Cerebellar nuclear complex (tissue), 1 donor: ENCODE data around the gene ASCC1.
"Not testable (repeated sequence)": the region's sequence is repeated elsewhere in the genome, so short reads cannot be mapped to it uniquely, and the experiment has no call there.

Experiments used
- DNase-seq, 2 experiments: peaks; one replicate each; lab custom pipeline; 2025; lab: John Stamatoyannopoulos, UW

The ASCC1 gene

DNA sequence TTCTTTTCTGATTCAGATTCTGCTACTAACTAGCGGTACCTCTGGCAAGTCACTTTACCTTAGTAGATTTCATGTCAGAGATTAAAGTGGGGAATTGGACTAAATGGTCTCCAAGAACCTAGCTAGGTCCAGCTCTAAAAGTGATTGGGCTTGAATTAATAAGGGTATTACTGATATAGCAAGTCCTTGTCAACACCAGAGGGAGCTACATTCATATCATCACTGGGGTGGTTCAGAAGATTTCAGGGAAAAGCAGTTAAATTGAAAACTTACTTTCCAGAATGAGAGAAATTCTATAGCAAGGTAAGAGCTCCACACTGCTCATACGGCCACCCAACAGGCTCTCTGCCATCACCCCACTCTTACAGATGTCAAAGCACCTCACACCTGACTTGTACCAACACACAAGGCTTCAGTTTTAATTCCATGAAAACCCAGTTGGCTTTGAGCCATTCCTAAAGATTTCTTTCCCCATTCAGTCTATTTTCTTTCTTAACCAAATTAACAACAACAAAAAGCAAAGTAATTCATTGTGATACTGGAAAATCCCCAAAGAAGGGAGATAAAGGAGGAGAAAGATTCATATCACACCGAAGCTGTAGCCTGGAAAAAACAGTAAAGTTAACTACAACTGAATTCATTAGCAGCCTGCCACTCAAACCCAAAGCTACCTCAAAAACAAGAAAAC, 89.7 kb downstream of the ASCC1 start:
- no peak for DNase-seq

DNA sequence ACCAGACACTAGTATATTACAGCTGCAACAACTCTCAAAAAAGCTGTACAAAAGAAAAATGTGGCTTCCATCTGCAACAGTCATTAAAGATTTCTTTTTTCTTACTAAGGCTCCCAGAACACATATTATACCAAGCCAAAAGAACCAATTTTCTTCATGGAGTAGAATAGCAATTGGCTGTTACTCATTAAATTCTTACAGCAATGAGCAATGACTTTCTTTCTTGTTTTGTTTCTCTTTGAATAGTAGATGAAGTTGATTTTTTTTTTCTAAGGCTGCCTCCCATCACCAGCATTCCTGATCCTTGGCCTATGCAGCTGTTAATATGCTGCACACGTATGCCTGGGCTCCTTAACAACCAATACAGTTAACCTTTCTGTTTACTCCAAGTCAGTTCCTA, 91.1 kb downstream of the ASCC1 start:
- DNase-seq, result no peak

DNA sequence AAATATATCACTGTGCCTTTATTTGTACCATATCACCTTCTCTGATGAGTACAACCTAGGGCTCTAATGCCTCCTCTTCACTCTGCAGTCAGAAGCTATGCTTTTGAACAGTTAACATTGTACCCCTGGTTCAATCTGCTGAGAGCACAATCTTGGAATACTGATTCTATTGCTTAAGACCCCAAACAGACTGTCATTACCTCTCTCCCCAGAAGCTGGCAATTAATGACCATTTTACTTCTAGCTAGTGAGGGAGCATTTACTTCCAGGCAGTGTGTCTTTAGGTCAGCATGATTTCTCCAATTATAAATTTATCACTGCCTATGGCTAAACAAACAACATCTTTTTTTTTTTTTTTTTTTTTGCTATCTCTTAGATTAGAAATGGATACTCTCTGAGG, 91.7 kb downstream of the ASCC1 start:
- DNase-seq, result no peak

DNA sequence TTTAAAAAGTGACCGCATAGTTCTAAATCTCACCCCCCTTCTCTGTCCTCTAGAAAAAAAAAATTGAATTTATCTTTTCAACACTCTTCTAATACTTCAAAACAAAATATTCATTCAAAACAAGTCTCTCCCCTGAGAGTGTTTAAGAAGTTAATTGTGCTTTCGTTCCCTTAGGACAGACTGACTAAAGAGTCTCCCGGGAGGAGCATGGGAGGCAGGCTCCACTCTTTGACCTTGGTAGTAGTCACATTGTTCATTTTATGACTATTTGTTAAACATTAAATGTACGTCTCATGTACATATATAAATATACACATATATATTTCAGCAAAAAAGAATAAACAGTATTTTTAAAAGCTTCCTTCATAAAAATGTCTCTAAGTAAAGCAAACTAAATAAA, 92.5 kb downstream of the ASCC1 start:
- DNase-seq, result no peak

DNA sequence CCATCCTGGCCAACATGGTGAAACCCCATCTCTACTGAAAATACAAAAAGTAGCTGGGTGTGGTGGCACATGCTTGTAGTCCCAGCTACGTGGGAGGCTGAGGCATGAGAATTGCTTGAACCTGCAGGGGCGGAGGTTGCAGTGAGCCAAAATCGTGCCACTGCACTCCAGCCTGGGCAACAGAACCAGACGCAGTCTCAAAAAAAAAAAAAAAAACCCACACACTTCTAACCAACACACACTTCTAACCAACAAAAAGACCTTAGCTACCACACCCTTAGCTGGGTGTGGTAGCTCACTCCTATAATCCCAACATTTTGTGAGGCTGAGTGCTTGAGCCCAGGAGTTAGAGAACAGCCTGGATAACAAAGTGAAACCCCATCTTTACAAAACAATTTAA, 93.9 kb downstream of the ASCC1 start:
- DNase-seq, result no peak

DNA sequence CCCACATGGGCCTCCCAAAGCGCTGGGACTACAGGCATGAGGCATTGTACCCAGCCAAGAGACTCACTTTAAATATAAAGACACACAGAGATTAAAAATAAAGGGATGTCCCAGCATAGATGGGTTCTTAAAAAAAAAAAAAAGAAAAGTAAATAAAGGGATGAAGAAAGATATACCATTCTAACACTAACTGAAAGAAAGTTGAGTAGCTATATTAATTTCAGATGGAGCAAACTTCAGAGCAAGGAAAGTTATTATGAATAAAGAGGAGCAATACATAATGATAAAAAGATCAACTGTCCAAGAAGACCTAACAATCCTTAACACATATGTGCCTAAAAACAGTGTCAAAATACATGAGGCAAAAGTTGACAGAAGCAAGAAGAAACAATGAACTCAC, 94.7 kb downstream of the ASCC1 start:
- no peak for DNase-seq

DNA sequence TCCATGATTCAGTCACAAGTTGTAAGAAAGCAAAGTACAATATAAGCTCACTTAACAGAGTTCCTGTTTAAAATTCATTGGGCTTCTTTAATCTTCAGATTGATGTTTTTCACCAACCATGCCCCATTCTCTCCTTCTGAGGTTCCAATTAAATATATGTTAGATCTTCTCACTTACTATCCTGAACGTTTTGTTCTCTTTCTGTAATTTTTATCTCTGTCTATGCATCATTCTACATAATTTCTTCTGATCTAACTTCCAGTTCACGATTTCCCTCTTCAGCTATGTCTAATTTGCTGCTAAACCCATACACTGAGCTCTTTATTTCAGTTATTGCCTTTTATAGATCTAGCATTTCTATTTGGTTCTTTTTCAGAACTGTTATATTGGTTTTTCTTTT, 99.7 kb downstream of the ASCC1 start:
- no peak for DNase-seq

DNA sequence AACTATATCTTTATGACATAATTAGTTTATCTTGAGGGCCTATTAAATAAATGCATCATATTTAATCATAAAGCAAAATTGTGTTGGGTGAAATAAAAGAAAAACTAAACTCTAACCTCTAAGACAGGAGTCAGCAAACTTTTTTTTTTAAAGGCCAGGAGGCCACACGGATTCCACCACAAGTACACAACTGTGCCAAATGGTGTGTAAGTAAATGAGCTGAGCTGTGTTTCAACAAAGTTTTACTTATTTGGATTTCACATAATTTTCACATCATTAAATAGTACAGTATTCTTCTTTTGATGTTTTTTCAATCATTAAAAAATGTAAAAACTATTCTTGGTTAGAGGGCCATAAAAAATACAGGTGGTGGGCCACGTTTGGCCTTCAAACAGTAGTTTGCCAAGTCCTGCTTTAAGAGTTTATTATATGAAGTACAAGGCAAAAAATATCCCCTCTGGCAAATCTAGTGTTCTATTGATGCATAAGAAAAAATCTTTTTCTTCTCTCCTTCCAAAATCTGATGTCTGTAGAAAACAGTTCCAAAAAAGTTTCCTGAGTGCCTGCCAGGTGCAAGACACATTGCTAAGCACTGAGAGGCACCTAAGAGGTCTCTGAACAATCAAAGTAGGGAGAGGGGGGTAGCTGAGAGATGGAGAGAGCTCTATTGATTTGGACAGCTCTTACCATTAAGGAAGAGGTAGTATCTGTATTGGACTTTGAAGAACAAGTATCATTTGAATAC, 101.2 kb downstream of the ASCC1 start:
- no peak for DNase-seq

DNA sequence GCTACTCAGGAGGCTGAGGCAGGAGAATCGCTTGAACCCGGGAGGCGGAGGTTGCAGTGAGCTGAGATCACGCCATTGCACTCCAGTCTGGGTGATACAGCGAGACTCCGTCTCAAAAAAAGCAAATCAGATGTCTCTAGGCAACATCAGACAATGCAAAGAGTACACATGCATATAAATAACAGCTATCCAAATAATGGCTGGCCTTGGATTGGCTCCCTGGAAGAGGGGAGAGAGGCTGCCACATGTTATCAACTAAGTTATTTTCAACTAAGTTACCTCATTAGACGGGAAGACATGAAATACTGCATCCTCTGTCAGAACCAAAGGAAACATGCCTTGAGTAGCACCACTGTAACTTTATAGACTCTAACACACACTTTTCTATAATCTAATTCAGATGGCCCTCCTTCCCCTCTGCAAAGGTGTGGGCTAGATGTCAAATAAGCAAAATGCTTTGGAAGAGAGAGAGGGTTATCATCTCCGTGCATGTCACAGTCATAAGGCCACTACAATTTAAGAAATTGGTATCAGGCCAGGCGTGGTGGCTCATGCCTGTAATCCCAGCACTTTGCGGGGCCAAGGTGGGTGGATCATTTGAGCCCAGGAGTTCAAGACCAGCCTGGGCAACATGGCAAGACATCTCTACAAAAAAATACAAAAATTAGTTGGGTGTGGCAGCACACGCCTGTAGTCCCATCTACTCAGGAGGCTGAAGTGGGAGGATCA, 105.2 kb downstream of the ASCC1 start:
- no peak for DNase-seq

DNA sequence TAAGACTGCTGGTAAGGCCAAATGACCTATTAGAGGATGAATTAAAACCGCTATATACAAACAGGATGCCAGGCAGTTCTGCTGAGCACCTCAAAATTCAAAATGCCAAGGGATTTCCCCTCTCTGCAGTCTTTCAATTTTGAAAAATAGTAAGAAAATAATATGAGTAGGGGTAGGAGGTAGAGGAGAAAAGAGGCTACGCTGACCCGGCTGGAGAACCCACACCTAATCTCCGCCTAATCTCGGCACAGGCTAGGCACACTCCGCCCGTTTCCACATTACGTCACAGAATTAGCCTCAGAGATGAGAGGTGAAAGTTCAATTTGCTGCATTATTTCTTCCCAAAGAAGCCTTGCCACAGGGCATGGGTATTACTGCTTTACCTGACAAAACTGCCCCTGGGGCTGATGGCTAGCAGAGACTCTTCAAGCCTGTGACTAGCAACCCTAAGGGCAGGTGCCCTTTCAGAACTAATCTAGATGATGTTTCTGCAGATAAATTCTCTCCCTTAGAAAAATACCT, 106.4 kb downstream of the ASCC1 start:
- no peak for DNase-seq

DNA sequence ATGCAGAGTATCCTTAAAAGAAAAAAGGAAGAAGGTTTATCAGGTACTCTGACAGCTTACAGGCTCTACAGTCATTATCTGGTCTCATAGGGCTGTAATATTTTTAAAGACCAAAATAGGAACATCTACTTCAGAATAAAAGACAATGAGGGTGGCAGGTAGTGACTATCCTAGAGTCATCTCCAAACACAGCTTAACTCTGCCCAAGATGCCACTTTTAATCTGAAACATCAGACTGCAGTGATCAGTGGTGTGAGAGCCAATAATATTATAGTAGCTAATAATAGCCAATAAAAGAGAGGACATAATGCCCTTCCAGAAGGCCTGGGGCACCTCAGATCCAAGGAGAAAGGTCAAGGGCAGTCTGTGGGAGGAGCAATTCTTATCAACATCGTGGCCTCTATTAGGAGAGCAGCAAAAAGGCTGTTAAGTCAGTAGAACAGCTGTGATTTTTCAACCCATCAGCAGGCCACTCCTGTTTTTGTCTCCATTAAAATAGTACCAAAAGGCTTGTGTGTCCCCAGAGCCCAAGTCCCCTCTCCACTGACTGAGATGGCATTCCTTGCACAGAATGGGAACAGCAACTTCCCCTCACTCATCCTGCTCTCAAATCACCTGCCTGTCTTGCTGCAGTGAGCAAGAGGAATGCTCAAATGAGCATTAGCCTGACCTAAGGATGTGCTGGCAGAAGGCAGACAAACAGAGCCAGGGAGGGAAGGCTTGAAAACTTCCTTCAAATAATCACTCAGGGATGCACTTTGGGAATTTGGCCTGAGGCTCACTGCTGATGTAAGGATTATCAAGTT, 107.0 kb downstream of the ASCC1 start:
- DNase-seq, result no peak

DNA sequence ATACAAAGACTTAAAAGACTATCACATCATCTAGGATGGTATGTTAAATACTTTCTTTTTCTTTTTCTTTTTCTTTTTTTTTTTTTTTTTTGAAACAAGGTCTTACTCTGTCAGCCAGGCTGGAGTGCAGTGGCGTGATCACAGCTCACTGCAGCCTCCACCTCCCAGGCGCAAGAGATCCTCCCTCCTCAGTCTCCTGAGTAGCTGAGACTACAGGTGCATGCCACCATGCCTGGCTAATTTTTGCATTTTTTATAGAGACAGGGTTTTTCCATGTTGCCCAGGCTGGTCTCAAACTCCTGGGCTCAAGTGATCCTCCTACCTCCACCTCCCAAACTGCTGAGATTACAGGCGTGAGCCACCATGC, 108.1 kb downstream of the ASCC1 start:
- DNase-seq, result not testable (repeated sequence)

DNA sequence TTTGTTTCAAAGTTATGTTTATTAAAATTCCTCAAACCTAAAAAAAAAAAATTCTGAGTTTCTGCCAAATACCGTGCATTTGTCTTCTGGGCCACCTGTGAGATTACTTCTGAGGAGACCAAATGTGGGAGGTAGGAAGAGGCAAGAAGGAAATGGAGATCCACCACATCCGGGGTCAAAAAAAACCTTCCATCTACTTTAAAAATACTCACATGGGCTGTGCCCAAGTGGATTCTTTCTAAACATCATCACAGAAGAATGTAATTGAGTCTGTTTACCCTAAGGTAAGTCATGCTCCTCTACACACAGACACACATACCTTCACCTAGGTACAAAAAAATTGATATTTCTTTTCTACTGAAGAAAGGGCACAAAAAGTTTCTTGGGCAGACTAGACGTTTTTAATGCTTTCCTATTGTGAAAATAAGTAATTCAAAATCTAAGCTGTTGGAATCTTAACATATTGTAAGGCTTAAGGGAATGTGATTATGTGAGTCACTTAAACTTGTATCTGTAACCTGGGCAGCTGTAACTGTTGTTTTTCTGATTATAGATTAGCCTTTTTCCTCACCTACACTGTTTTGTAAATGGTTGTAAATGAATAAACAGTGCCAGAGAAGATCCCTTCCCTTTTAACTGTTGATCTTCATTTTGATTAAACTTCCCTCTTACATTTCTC, 108.6 kb downstream of the ASCC1 start:
- DNase-seq, result no peak

DNA sequence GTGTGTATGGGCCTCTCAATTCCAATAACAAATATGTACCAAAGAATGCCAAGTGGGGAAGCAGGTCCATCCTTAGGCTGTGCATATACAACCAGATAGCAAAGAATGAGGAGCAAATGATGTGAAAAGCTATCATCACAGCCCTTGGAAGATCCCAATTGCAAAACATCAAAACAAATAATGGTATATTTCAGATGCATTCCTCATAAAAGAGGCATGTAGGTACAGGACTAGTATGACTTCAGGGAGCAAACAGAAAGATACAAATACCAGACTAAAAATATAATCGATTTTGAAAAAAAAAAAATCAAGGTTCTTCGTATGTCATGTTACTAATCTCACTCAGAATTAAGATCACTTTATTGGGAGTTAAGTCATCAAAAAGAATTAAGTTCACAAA, 109.2 kb downstream of the ASCC1 start:
- DNase-seq, result no peak

DNA sequence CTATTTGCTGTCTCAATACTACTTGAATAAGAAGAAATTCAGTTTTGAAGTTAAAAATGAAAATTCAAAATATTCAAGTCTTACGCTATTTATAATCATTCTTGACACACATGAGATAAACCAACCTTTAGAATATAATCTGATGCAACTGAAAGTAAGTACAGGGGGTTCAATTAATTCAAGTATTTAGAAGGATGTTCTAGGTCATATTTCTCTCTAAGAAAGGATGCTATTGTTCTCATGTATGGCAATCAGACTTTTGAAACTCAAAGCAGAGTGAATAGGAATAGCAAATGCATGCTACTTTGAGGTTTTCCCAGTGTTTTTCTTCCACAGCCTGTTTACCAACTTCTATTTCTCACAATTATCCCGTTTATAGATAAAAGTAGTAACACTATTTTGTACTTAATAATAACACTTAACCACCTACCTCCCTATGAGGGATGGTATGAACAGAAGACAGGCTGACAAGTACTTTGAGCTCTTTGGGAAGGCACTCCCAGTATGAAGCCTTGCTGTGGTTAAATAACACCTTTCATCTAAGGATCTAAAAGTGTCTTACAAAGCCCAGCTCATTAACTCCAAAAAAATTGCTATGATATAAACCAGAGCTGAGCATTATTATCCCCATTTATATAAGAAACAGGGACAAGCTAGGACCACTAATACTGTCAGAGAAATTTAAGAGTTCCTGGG, 109.8 kb downstream of the ASCC1 start:
- DNase-seq, result no peak

DNA sequence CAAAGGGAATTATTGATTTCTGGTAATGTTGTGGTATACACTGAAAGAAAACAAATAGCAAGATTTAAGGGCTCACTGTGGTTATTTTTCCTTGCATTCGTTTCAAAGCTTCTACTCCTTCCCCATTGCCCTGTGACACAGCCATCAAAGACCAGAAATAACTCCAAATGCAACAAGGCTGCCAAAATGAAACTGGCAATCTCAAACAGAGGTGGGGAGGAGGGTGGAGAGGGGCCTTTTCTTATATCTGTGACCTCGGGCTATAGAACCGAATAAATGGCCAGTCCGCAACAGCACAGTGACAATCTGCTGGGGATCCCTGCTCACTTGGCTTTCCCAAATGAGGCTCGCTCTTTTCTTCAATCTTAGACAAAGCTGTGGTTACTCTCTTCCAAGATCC, 110.4 kb downstream of the ASCC1 start:
- DNase-seq, result no peak

DNA sequence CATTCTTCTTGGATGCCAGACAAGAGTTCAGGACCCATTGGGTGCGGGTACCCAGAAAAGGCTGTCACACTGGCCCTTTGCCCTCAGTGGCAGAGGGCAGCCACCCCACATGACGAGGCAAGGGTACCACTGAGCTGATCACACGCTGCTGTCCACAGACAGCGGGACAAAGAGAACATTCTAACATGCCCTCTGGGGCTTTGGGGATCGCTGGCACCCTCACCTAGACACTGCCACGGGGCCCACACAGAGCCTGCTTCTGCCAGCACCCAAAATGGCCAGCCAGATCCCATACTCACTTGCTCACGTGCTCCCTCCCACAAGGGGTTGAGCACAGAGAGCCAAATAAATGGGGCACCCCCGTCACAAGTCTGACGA, 111.0 kb downstream of the ASCC1 start:
- no peak for DNase-seq

DNA sequence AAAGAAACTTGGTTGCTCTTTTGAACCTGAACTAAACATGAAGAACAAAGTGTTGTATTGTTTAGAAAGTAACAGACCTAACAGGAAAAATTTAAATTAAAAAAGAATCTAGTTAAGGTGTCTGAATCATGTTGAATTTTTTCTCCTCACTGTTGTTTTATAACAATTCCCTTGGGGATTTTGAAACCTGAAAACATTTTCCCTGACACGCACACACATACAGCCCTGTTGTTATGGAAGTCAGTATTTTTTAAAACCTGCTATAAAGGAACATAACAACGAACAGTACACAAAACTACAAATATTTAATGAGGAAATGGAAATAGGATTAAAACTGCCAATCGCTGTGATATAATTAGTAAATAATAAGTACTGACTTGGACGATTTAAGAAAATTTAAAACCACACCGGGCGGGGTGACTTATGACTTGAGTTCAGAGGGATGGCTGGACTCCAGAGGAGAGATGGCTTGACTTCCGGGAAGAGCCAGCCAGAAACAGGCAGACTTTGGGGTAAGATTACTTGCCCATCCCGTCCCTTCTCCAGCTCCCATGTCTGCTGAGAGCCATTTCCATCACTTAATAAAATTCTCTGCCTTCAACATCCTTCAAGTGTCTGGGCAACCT, 111.5 kb downstream of the ASCC1 start:
- no peak for DNase-seq

DNA sequence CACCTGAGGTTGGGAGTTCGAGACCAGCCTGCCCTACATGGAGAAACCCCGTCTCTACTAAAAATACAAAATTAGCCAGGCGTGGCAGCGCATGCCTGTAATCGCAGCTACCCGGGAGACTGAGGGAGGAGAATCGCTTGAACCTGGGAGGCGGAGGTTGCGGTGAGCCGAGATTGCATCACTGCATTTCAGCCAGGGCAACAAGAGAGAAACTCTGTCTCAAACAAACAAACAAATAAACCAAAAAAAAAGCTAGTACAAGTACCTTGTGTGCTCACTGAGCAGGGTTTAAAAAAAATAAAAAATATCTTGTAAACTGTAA, 116.5 kb downstream of the ASCC1 start:
- DNase-seq, result no peak

DNA sequence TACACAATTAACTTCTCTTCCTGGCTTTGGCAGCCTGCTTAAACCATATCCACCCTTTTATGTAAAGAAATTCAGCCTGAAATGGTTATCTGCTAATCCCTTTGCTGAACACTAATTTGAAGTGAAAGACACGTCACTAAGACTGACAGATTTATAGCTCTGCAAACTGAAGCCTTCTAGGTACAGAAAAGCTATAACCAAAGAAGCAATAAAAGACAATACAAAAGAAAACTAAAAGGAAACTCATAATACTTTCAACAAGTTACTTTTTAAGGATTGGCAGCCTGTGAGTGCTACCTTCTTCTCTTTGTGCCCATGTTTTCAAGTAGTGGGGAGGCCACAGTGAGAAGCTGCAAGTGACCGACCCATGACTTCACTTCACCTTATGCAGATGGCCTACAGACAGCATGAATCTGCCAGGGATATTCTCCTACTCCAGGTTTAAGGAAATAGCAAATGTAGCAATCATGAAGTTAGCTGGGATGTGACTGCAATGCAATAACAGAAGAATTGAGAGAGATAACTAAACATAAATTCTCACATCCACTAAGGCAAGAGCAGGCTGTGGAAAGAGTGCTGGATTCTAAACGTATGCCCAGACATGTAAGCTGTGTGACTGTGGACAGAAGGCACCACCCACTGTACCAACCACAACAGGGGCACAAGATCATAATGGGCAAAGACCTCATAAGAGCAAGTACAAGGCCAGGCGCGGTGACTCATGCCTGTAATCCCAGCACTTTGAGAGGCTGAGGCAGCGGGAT, 117.1 kb downstream of the ASCC1 start:
- no peak for DNase-seq
